Measurements from ENCODE around the gene KCNIP2. TPM values are rescaled to one million over a fixed set of nuclear protein-coding genes. Genes with fewer than 3 reads are reported as not detected.

KCNIP2 gene
- total and polyA plus RNA-seq, 5 experiments from 2014 or later: 2.0 to 2.5 TPM; not detected in 3

GRCh38 chr10:101818872-101819633, 24.5 kb downstream of the KCNIP2 start:
- POLR2A ChIA-PET: interaction anchor here (0.6 to 5.9 kb wide), 23 partner anchors 10 to 840 kb away, joined by 3 to 118 read pairs (median 5); partner anchors contain the start of genes FBXL15, FBXW4, LDB1 and NOLC1
- Mint-ChIP-seq H3K27ac (peak overlapping the region; percentile 96 to 99 (median 98)), H3K36me3 (peaks cover 0 to 9% (median 0%) of the 10 kb centered on the region in 3 donors), H3K9me3 (no peaks in the 10 kb centered on the region), H3K27me3 (peaks cover 0 to 2% (median 0%) of the 10 kb centered on the region in 5 donors), H3K4me1 (peaks cover 34 to 51% (median 39%) of the 10 kb centered on the region in 4 donors), H3K4me3 (peak overlapping the region; percentile 94 to 100 (median 98))
- ATAC-seq (peak; percentile 35 to 45), DNase-seq (peak in 1 of 10 donors; percentile 73)

- Mint-ChIP-seq H3K4me3 (peak within 1 kb of the TSS; percentile 94 to 100 (median 98)), H3K36me3 (peaks cover 0 to 17% (median 0%) of the 10 kb centered on the region in 3 donors), H3K27ac (peak within 1 kb of the TSS; percentile 96 to 99 (median 98)), H3K4me1 (peaks cover 37 to 59% (median 46%) of the 10 kb centered on the region in 4 donors), H3K27me3 (peaks cover 0 to 2% (median 0%) of the 10 kb centered on the region in 5 donors), H3K9me3 (no peaks in the 10 kb centered on the region)
- POLR2A ChIA-PET: interaction anchor here (0.6 to 5.9 kb wide), 26 partner anchors 9 to 841 kb away, joined by 3 to 118 read pairs (median 4); partner anchors contain the start of genes FBXL15, FBXW4, LDB1 and NOLC1
- peak; percentile 90 to 91 for ATAC-seq
- DNase-seq: peak; percentile 93 to 100 (median 98)
Measured at GRCh38 chr10:101818119-101818871, 25.3 kb downstream of the KCNIP2 start, which contains the start of gene OGA. OGA (minus strand) TSS chr10:101818444; CDS start chr10:101818022, 422 bp downstream.

- DNase-seq: peak in 5 of 10 donors; percentile 18 to 43 (median 35)
- Mint-ChIP-seq H3K4me1 (peaks cover 36 to 66% (median 53%) of the 10 kb centered on the region in 4 donors), H3K27me3 (peaks cover 0 to 2% (median 0%) of the 10 kb centered on the region in 5 donors), H3K27ac (peak overlapping the region; percentile 96 to 99 (median 98)), H3K4me3 (peak overlapping the region; percentile 94 to 100 (median 98)), H3K9me3 (no peaks in the 10 kb centered on the region), H3K36me3 (peaks cover 0 to 24% (median 0%) of the 10 kb centered on the region in 3 donors)
- peak; percentile 6 to 19 for ATAC-seq
- POLR2A ChIA-PET: interaction anchor here (0.6 to 5.9 kb wide), 25 partner anchors 12 to 824 kb away, joined by 3 to 118 read pairs (median 5); partner anchors contain the start of genes FBXL15, FBXW4, LDB1 and NOLC1
Measured at GRCh38 chr10:101817337-101818118, 26.1 kb downstream of the KCNIP2 start.

GRCh38 chr10:101816913-101817336, 26.7 kb downstream of the KCNIP2 start:
- POLR2A ChIA-PET: interaction anchor here (0.7 to 5.9 kb wide), 5 partner anchors 13 to 236 kb away, joined by 3 to 118 read pairs (median 4); no protein-coding TSS in a partner anchor
- H3K27ac Mint-ChIP-seq: peak overlapping the region; percentile 82 to 99 (median 98)
- peaks cover 34 to 67% (median 57%) of the 10 kb centered on the region in 4 donors for H3K4me1 Mint-ChIP-seq
- no peak for DNase-seq
- H3K4me3 Mint-ChIP-seq: peak overlapping the region; percentile 94 to 100 (median 98)
- peaks cover 0 to 29% (median 0%) of the 10 kb centered on the region in 3 donors for H3K36me3 Mint-ChIP-seq
- ATAC-seq: no peak
- H3K27me3 Mint-ChIP-seq: peaks cover 0 to 2% (median 0%) of the 10 kb centered on the region in 5 donors
- no peaks in the 10 kb centered on the region for H3K9me3 Mint-ChIP-seq

GRCh38 chr10:101816376-101816775, 27.2 kb downstream of the KCNIP2 start:
- H3K27me3 Mint-ChIP-seq: peaks cover 0 to 2% (median 0%) of the 10 kb centered on the region in 5 donors
- no peaks in the 10 kb centered on the region for H3K9me3 Mint-ChIP-seq
- H3K36me3 Mint-ChIP-seq: peaks cover 0 to 34% (median 0%) of the 10 kb centered on the region in 3 donors
- peaks cover 29 to 64% (median 56%) of the 10 kb centered on the region in 4 donors for H3K4me1 Mint-ChIP-seq
- H3K4me3 Mint-ChIP-seq: peak overlapping the region; percentile 94 to 100 (median 98)
- no peak for ATAC-seq
- H3K27ac Mint-ChIP-seq: peak overlapping the region in 8 of 10 donors; percentile 82 to 99 (median 97)
- no peak for DNase-seq
- POLR2A ChIA-PET: interaction anchor here (0.7 to 5.9 kb wide), 4 partner anchors 14 to 237 kb away, joined by 3 to 118 read pairs (median 4); no protein-coding TSS in a partner anchor

- peaks cover 26 to 70% (median 59%) of the 10 kb centered on the region in 4 donors for H3K4me1 Mint-ChIP-seq
- H3K36me3 Mint-ChIP-seq: peaks cover 0 to 52% (median 0%) of the 10 kb centered on the region in 3 donors
- H3K27me3 Mint-ChIP-seq: peaks cover 0 to 2% (median 0%) of the 10 kb centered on the region in 5 donors
- H3K4me3 Mint-ChIP-seq: peak overlapping the region; percentile 94 to 100 (median 98)
- H3K9me3 Mint-ChIP-seq: no peaks in the 10 kb centered on the region
- no peak for ATAC-seq
- no peak for DNase-seq
- peak overlapping the region; percentile 54 to 99 (median 90) for H3K27ac Mint-ChIP-seq
- POLR2A ChIA-PET: interaction anchor here (0.5 to 5.9 kb wide), 6 partner anchors 10 to 179 kb away, joined by 3 to 118 read pairs (median 5); partner anchors contain the start of gene NPM3
Measured at GRCh38 chr10:101814466-101815071, 29.0 kb downstream of the KCNIP2 start.

- H3K9me3 Mint-ChIP-seq: no peaks in the 10 kb centered on the region
- H3K4me3 Mint-ChIP-seq: peak overlapping the region in 7 of 10 donors; percentile 24 to 100 (median 59)
- peak overlapping the region; percentile 17 to 99 (median 65) for H3K27ac Mint-ChIP-seq
- H3K27me3 Mint-ChIP-seq: no peaks in the 10 kb centered on the region
- ATAC-seq (no peak), DNase-seq (no peak)
- POLR2A ChIA-PET: interaction anchor here (1.0 kb wide), 1 partner anchor 10 kb away, joined by 3 read pairs; no protein-coding TSS in a partner anchor
- peaks cover 0 to 69% (median 0%) of the 10 kb centered on the region in 3 donors for H3K36me3 Mint-ChIP-seq
- H3K4me1 Mint-ChIP-seq: peaks cover 20 to 69% (median 56%) of the 10 kb centered on the region in 4 donors
Measured at GRCh38 chr10:101812606-101813005, 31.0 kb downstream of the KCNIP2 start.

- DNase-seq (no peak), ATAC-seq (no peak)
- no peak overlapping the region for H3K4me3 Mint-ChIP-seq
- no peaks in the 10 kb centered on the region for H3K9me3 Mint-ChIP-seq
- H3K36me3 Mint-ChIP-seq: peaks cover 0 to 90% (median 5%) of the 10 kb centered on the region in 3 donors
- POLR2A ChIA-PET: no interaction called here
- H3K27me3 Mint-ChIP-seq: no peaks in the 10 kb centered on the region
- peak overlapping the region in 5 of 10 donors; percentile 23 to 76 (median 47) for H3K27ac Mint-ChIP-seq
- peaks cover 5 to 42% (median 35%) of the 10 kb centered on the region in 4 donors for H3K4me1 Mint-ChIP-seq
Measured at GRCh38 chr10:101807158-101807557, 36.4 kb downstream of the KCNIP2 start.

GRCh38 chr10:101803511-101803910, 40.1 kb downstream of the KCNIP2 start:
- Mint-ChIP-seq H3K27me3 (no peaks in the 10 kb centered on the region), H3K4me3 (no peak overlapping the region), H3K36me3 (peaks cover 6 to 91% (median 19%) of the 10 kb centered on the region in 3 donors), H3K9me3 (no peaks in the 10 kb centered on the region), H3K27ac (peak overlapping the region in 1 of 10 donors; percentile 28), H3K4me1 (peaks cover 15 to 42% (median 39%) of the 10 kb centered on the region in 4 donors)
- DNase-seq: no peak
- POLR2A ChIA-PET: interaction anchor here (0.6 to 0.7 kb wide), 2 partner anchors 24 to 65 kb away, joined by 3 to 7 read pairs; no protein-coding TSS in a partner anchor
- ATAC-seq: no peak

GRCh38 chr10:101797403-101798059, 46.1 kb downstream of the KCNIP2 start:
- Mint-ChIP-seq H3K4me1 (peaks cover 20 to 45% (median 41%) of the 10 kb centered on the region in 4 donors), H3K9me3 (no peaks in the 10 kb centered on the region), H3K27me3 (no peaks in the 10 kb centered on the region), H3K4me3 (no peak overlapping the region), H3K27ac (peak overlapping the region in 3 of 10 donors; percentile 1 to 38 (median 15)), H3K36me3 (peaks cover 6 to 98% (median 31%) of the 10 kb centered on the region in 3 donors)
- ATAC-seq (no peak), DNase-seq (no peak)
- POLR2A ChIA-PET: interaction anchor here (0.7 to 2.3 kb wide), 4 partner anchors 21 to 104 kb away, joined by 3 to 9 read pairs (median 5); partner anchors contain the start of gene OGA

Data from naive thymus-derived CD8-positive, alpha-beta T cell (primary cell).